KOPT-K1 (cell line): ENCODE results near the gene CYRIA.

ENCODE experiments used
- H3K27ac ChIP-seq: fragments of 200-600 bp; sonication (generic); 2 replicates; pipeline ENCODE4 v1.5.1; 2016; ENCODE audit warnings: antibody characterized with exemption, mild to moderate bottlenecking, low read depth, low read length; ENCODE audit not compliant: poor library complexity, severe bottlenecking
- H3K36me3 ChIP-seq: fragments of 200-600 bp; sonication (generic); 2 replicates; pipeline ENCODE4 v1.5.1; 2017; ENCODE audit warnings: antibody characterized with exemption, mild to moderate bottlenecking, low read length, moderate library complexity; ENCODE audit not compliant: insufficient read depth
- H3K9me3 ChIP-seq: fragments of 200-600 bp; sonication (generic); 2 replicates; pipeline ENCODE4 v1.5.1; 2017; ENCODE audit warnings: antibody characterized with exemption, low read length, mild to moderate bottlenecking; ENCODE audit not compliant: insufficient read depth, poor library complexity, severe bottlenecking

CYRIA gene

DNA sequence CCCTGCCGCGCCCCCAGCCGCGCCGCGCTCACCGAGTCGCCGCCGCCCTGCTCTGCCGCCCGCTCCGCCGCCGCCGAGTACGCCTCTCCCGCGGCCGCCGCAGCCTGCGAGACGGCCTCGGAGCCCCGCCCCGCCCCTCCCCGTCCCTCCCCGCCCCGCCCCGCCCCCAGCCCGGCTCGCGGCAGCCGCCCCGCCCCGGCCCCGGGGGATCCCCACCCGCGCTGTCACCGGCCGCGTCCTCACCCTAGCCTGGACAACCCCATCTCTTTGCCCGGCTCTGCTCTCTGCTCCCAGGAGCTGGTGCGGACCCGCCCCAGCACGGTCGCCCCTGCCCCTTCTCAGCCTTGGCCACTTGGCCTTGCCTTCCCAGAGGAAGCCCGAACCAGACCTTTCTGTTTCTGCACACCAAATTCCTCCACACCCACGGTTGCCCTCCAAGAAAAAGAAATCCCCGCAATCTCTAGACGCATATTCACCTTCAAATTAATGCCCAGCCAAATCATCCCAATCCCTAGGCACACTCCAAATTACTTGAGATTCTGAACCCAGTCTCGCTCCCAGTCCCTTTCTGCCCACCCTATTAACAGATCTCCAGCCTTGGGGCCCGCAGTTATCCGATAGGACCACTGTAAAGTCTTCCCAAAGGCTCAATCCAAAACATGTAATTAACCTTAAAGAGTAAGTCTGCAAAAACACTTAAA, at the start of gene CYRIA:
Gene CYRIA (minus strand): TSS at position 87 of the 701 bp plus-strand sequence. CDS start 77,715 bp downstream, outside the sequence.
- Histone ChIP-seq H3K36me3 (no peaks in the 10 kb centered on the region), H3K27ac (no peak within 1 kb of the TSS)

DNA sequence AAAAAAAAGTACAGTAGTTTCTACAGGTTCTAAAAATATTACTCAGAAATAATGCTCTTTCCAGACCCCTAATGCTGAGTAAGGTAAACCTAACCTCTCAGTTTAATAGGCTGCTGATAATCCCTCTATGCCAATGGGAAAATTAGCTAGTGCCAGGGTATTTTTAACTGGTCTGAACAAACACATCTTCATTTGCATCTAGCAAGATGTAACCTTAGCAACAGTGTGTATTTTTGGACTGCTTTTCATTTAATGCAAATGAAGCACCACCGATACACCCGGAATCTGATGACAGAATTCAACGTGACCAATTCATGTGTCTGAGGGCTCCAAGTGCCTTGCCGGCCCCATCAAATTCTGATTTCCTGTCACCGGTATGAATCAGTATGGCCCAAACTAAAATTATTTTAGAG, 47.4 kb upstream of the CYRIA start:
- H3K27ac ChIP-seq: no peak overlapping the region
- H3K36me3 ChIP-seq: no peaks in the 10 kb centered on the region
- no peaks in the 10 kb centered on the region for H3K9me3 ChIP-seq

More for the DNA sequence above, at the start of gene CYRIA:
- H3K9me3 ChIP-seq: no peaks in the 10 kb centered on the region

DNA sequence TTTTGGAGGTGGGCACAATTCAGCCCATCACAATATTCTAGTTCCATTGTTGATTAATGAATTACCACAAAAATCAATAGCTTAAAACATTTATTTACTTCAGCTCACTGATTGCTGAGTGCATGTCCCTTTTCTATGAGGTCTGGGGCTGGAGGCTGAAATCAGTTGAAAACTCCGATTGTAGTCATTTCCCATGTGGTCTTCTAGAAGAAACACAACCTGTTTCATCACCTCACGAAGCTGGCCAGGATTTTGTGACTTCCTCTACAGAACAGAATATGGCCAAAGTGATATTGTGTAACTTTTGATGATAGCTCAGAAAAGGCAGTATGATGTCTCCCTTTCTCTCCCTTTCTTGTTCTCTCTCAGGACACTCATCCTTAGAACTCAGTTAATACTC, 44.1 kb upstream of the CYRIA start:
- no peaks in the 10 kb centered on the region for H3K9me3 ChIP-seq
- no peak overlapping the region for H3K27ac ChIP-seq

DNA sequence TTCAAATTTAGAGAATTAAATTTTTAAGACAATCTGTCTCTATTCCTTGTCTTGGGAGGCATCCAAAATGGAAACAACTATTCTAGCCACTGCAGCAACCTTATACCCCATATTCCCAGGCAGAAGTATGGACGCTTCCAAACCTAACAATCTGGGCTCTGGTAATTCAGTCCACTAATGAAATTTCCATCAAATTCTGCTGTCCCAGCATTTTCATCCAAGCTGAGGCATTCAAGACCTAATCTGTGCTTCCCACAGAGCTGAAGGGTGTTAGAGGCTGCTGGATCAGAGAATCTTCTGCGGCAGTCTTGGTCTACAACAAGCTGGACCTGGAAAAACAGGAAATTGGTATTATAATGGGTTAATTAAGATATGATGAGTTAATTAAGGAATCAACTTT, 42.5 kb upstream of the CYRIA start:
- Histone ChIP-seq H3K36me3 (no peaks in the 10 kb centered on the region), H3K9me3 (no peaks in the 10 kb centered on the region)

More for the DNA sequence above, 44.1 kb upstream of the CYRIA start:
- no peaks in the 10 kb centered on the region for H3K36me3 ChIP-seq

DNA sequence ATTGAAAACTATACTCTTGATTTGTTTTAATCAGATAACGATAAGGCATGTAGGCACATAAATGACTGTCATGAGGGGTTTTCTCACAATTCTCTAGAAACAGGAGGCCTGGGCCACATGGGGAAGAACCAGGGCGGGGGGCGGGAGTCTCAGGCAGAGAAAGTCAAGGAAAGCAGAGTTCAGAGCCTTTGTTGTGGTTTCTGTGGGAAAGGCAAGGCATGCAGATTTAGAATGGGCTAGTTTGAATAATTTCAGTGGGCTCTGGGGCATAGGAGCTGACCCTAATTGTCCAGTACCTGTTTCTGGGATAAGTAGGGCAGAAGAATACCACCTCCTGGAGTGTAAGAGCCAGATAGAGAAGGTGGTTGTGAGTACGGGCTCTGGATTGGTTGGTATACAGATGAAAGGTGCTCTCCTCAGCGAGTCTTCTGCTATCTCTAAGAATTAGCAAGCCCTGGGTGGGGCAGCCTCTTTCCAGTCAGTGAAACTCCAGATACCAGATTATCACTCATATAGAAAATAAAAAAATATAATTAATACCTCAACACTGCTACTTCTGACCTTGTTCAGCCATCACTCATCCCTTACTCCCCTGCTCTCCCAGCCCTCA, 41.5 kb upstream of the CYRIA start:
- H3K27ac ChIP-seq: no peak overlapping the region
- H3K36me3 ChIP-seq: no peaks in the 10 kb centered on the region
- no peaks in the 10 kb centered on the region for H3K9me3 ChIP-seq

More for the DNA sequence above, 42.5 kb upstream of the CYRIA start:
- no peak overlapping the region for H3K27ac ChIP-seq

DNA sequence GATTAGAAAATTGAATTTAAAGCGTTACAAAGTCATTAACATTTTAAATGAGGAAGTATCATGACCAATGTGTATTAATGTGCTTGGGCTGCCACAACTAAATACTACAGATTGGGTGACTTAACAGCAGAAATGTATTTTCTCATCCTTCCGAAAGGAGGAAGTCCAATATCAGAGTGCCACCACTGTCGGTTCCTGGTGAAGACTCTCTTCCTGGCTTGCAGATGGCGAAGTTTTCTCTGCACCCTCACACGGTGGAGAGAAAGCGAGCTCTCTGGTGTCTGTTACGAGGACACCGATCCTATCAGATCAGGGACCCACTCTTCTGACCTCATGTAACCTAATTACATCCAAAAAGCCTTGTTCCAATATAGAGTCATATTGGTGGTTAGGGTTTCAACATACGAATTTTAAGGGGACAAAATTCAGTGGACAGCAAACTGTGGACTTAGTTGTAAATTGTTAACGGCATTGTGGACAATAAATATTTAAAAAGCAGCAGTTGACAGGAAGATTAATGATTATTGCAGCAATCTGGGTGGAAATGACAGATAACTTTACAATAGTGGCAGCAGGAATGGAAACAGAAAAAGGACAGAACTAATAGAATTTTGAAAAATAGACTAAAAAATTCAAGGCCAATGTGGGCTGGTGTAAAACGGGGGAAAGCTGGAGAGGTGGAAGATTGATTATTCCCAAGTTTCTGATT, 35.1 kb upstream of the CYRIA start:
- Histone ChIP-seq H3K27ac (no peak overlapping the region), H3K9me3 (no peaks in the 10 kb centered on the region), H3K36me3 (no peaks in the 10 kb centered on the region)

DNA sequence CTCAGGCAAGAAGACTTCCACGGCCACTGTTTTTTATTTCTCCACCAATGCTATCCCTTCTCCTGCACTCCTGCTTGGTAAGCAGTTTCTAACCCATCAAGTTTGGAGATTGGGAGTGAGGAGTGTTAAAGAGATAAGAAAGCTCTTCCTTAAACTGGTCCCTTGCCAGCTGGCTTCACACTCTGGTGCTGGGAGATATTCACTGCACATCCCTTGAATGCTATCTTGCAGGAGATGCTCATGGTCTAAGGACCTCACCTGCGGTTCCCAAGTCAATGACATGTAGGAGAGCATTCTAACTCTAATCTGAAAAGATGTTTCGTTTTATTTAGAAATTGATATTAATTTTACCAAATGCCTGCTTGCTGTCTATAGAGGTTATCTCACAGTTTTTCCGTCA, 28.2 kb upstream of the CYRIA start:
- no peaks in the 10 kb centered on the region for H3K36me3 ChIP-seq
- H3K9me3 ChIP-seq: no peaks in the 10 kb centered on the region
- no peak overlapping the region for H3K27ac ChIP-seq

DNA sequence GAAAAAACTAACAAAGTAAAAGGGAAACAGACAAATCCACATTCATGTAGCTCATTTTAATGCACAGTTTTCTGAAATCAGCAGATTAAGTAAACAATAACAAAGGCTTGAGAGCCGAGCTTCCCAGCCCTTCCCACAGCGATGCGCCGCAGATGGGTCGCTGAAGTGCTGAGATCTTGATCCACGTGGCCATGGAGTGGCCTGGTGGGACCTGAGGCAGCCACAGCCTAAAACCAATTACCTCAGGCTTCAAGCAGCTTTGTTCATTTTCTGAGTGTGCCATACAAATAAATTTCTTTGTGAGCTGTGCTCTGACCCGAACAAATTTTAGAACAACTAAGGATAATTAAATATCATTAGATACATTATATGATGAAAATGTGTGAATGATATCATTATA, 25.6 kb upstream of the CYRIA start:
- Histone ChIP-seq H3K9me3 (no peaks in the 10 kb centered on the region), H3K36me3 (no peaks in the 10 kb centered on the region), H3K27ac (no peak overlapping the region)

DNA sequence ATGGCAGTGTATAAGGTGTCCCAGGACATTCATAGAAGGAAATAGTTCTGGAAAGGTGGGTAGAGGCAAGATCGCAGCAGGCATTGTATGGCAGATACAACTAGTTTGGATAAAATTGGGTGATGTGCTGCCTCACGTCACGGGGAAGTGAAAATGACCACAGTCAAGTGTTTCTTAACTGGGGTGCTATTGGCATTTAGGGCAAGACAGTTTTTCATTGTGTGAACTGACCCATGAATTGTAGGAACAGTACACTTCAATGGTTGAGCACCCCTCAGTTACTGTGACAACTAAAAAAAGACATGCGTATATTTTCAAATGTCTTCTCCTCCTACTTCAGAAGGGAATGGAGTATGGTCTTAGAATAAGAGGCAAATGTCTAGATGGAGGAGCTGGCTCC, 22.3 kb upstream of the CYRIA start:
- H3K27ac ChIP-seq: no peak overlapping the region

DNA sequence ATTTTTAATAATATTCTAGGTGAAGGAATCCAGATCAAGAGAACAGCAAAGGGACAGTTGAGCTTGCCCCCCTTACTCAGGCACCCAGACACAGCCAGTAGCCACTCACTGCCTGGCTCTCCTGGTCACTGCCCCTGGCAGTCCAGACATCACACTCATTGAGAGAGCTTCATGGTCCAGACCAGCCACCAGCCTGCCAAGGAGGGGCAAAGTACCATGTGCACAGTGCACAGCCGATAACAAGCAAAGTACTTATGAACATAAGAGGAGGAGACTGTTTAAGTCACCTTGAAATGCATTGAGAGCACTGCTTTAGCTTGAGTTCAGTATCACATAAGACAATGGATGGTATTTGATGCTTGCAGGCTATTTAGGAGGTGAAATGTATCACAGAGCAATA, 21.6 kb upstream of the CYRIA start:
- Histone ChIP-seq H3K27ac (no peak overlapping the region), H3K9me3 (no peaks in the 10 kb centered on the region), H3K36me3 (no peaks in the 10 kb centered on the region)

More for the DNA sequence above, 22.3 kb upstream of the CYRIA start:
- H3K36me3 ChIP-seq: no peaks in the 10 kb centered on the region
- no peaks in the 10 kb centered on the region for H3K9me3 ChIP-seq

DNA sequence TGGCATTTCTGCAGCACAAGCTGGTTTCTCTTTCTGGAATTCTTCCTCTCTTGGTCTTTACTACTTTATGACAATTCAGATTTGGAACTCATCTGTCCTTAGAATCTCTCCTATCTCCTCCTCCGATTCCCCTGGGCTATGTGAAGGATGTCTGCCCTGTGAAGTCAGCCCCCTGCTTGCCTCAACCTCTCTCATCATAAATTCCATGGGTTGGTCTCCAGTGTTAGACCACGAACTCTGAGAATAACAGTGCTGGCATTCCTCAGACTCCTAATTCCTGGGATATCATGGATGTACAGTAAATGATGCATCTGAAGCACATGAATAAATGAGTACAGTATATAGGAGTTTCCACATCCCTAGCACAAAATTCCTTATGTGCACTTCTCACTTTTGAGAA, 21.0 kb upstream of the CYRIA start:
- Histone ChIP-seq H3K36me3 (no peaks in the 10 kb centered on the region), H3K27ac (no peak overlapping the region), H3K9me3 (no peaks in the 10 kb centered on the region)

DNA sequence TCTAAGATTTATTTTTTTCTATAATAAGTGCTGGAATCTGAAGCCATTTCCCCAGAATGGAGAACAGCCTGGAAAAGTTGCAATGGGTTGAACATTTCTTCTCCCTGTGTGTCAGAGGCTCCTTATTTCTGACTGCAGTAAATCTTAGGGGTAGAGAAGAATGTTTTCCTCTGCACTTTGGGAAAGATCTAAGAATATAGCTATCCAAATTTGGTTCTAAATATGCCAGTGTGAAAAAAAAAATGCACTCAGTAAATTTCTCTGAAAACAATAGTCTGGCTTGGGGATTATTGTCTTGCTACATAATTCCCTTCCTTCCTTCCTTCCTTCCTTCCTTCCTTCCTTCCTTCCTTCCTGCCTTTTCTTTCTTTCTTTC, 19.7 kb upstream of the CYRIA start:
- Histone ChIP-seq H3K27ac (no peak overlapping the region), H3K36me3 (no peaks in the 10 kb centered on the region), H3K9me3 (no peaks in the 10 kb centered on the region)

DNA sequence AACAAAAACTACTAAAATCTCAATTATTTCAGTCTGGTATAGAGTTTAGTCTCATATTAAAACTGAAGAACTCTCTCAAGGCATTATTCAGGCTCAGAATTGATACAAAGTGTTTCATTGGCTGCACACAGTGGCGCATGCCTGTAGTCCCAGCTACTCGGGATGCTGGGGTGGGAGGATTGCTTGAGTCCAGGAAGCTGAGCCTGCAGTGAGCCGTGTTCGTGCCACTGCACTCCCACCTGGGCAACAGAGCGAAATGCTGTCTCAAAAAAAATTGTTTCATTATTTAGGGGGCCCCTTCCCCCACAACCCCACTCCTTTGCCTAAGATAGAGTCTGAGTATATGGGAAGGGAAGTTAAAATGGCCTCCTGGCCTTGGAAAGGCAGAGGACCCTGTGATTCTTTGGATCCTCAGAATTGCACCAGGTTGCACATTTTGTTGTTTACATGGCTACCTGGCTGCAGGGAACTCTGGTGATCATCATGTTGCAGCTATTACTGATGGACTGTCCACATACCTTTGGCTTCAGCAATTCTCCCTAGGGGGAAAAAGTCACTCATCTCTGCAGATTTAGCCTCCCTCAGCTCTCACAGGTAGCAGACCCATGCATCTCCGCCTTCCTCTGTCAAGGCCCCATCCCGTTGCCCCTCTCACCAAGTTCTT, 19.2 kb upstream of the CYRIA start:
- H3K36me3 ChIP-seq: no peaks in the 10 kb centered on the region
- no peaks in the 10 kb centered on the region for H3K9me3 ChIP-seq
- H3K27ac ChIP-seq: no peak overlapping the region

DNA sequence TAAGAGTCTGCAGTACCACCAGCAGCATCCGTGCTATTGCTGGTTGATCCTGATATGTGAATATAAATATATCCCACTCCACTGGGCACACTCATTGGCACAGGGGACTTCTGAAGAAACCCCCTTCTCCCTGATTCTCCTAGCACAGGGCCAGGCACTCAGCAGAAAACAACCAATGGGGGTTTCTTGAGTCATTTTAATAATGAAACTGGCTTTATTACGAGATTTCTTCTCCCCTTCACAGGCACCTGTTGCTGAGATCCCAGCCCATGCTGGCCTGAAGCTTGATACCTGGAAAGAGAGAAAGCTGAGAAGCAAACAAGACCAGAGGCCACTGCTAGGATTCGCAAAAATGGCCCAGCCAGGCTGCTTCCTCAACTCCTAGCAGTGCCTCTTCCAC, 17.9 kb upstream of the CYRIA start:
- peaks cover 2% of the 10 kb centered on the region for H3K9me3 ChIP-seq
- H3K27ac ChIP-seq: no peak overlapping the region
- no peaks in the 10 kb centered on the region for H3K36me3 ChIP-seq

DNA sequence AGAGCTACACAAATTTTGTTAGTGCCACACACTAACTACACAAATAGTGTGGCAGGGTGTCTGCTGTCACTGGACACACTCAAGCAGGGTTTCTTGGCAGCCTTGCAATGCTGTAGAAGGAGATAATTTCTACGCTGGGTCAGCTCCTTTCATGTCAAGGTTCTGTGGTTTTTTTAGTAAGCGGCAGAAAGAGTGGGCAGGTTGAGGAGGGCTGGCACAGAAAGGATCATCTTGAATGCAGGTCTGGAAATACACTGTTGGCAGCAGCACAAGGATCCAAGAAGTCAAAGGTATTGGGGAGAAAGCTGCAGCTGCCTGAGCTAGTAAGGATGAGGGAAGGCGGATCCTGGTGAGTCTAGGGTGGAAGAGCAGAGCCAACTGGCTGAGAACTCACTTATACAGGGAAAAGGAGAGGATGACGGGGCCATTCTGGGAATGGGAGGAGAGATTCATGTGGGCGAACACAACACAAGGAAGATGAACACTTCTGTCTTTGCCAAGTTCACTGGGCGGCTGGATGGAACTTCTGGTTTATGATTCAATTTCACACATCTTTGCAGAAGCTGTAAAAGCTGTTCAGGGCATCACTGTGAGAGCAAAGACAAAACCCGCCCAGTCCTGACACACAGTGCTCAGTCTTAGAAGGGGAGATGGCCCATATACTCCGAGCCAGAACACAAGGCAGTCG, 16.9 kb upstream of the CYRIA start:
- Histone ChIP-seq H3K9me3 (peaks cover 12% of the 10 kb centered on the region), H3K36me3 (no peaks in the 10 kb centered on the region), H3K27ac (no peak overlapping the region)
